ENCODE results near the gene TRIM33.

GRCh38 chr1:114559356-114559755 lies 48.4 kb upstream of the TRIM33 start:
- TF ChIP-seq POLR2A (IDR thresholded peaks at IDR 0.05) (no peak), POLR2AphosphoS5 (IDR thresholded peaks at IDR 0.05) (no peak)
- TF ChIP-seq, protein P1, sequence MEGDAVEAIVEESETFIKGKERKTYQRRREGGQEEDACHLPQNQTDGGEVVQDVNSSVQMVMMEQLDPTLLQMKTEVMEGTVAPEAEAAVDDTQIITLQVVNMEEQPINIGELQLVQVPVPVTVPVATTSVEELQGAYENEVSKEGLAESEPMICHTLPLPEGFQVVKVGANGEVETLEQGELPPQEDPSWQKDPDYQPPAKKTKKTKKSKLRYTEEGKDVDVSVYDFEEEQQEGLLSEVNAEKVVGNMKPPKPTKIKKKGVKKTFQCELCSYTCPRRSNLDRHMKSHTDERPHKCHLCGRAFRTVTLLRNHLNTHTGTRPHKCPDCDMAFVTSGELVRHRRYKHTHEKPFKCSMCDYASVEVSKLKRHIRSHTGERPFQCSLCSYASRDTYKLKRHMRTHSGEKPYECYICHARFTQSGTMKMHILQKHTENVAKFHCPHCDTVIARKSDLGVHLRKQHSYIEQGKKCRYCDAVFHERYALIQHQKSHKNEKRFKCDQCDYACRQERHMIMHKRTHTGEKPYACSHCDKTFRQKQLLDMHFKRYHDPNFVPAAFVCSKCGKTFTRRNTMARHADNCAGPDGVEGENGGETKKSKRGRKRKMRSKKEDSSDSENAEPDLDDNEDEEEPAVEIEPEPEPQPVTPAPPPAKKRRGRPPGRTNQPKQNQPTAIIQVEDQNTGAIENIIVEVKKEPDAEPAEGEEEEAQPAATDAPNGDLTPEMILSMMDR (IDR thresholded peaks at IDR 0.05) = no peak

Measured in gastroesophageal sphincter (tissue), 3 donors.